GM19035 (cell line): ENCODE results near the gene DELE1.

ENCODE experiments used
- ATAC-seq: cut with Tn5 transposase; IDR thresholded peaks from one replicate; pipeline ENCODE4 v1.9.1; 2021; ENCODE audit not compliant: unreplicated experiment

DELE1 gene

DNA sequence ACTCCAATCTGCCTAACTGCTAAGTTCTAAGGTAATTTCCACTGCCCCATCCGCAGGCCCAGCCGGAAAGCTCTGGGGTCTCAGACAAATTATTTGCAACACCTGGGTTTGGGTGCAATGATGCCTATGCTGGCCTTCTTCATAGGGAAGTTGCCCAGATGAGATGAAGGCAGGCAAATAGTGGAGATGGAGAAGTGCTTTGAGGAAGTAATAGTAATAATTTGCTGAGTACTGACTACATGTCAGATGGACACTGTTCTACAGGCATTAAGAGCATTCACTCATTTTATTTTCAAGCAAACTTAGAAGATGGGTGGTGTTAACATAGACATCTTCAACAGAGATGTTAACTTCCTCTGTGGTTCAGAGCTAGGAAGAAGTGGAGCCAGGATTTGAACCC lies 30.5 kb downstream of the DELE1 start:
- ATAC-seq = no peak

DNA sequence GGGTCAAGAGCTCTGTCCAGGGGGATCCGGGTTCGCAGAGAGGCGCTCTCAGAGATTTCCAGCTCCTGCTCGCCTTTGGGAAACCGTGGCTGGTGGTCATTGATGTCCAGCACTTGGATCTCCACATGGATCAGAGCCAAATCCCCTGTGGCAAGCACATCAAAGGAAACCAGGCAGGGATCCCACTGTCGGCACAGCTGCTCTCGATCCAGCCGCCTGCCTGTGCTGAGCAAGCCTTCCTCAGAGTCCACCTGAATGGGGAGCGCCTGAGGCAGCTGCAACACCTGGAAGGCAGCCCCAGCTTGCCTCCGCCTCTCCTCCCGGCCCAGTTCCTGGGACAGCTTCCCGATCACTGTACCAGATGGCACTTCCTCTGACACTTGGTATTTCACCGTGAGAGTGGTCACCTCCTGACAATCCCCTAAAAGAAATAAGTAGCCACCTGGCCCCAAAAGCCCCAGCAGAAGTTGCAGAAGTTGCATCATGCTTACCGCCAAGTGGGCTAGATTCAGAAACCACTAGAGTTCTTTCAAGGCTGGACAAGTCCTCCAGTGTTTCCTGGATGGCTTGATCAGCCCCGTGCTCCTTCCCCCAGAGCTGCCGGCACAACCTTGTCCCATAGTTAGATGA lies 33.8 kb downstream of the DELE1 start:
- no peak for ATAC-seq

DNA sequence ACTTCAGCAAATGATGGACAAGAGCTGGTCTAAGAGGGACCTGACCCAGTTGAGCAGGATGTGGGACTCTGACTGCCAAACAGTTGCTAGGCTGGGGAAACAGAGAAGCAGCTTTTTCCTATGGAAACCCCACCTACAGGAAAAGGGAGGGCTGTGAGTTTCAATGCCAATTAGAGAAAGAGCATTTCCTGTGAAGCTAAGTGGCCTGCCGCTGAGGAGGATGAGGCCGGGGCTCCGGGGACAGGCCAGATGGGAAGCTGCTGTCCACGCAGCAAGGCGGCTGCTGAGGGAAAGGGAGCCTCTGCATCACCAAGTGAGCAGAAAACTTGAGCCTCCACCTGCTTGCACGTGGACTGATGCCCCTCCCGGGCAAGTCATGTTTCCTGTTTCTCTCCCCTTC lies 34.4 kb downstream of the DELE1 start, which contains the start of gene PCDH12:
Gene PCDH12 (minus strand): TSS at position 90 of the 400 bp plus-strand sequence. CDS start 351 bp downstream, outside the sequence.
- no peak for ATAC-seq

DNA sequence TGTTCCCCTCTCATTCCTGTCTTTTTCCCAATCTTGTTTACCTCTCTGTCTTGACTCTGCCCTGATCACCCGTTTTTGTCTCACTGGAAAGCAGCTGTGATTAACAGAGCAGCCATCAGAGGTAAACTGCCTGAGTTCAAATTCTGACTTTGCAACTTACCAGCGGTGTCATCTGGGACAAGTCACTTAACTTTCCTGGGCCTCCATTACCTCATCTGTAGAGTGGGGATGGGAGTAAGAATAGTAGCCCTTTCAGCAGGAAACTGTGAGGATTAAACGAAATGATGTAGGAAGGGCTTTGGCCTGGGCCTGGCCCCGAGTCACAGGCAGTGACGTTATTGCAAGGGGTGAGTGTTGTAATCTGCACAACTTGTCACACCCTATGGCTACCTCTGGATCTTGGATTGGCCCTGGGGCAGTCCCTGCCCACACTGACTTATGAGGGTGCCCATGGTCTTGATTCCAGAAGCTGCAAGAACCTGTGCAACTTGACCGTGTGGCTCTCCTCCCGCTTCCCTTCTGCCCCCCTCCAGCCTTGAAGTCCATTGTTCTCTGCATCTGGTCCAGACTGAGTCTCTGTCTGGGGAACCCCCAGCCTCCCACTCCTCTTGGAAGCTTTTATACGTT lies 35.0 kb downstream of the DELE1 start:
- no peak for ATAC-seq

DNA sequence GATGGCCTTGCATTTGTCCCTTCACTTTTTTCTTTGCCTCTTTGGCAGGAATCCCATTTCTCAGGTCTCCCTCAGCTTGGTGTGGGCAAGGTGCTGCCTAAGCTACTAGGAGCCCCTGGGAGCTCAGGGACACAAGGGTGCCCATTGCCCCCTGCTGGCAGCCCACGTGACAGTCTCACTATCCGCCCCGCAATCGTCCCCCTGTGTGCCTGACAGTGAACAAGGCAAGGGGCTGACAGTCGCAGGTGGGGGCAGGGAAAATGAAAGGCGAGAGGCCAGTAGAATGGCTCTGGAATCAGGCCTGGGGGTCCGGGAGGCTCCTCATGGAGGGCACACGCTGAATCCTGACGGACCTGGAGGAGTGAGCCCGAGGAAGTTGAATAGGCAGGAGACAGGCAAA lies 36.3 kb downstream of the DELE1 start:
- ATAC-seq = no peak

DNA sequence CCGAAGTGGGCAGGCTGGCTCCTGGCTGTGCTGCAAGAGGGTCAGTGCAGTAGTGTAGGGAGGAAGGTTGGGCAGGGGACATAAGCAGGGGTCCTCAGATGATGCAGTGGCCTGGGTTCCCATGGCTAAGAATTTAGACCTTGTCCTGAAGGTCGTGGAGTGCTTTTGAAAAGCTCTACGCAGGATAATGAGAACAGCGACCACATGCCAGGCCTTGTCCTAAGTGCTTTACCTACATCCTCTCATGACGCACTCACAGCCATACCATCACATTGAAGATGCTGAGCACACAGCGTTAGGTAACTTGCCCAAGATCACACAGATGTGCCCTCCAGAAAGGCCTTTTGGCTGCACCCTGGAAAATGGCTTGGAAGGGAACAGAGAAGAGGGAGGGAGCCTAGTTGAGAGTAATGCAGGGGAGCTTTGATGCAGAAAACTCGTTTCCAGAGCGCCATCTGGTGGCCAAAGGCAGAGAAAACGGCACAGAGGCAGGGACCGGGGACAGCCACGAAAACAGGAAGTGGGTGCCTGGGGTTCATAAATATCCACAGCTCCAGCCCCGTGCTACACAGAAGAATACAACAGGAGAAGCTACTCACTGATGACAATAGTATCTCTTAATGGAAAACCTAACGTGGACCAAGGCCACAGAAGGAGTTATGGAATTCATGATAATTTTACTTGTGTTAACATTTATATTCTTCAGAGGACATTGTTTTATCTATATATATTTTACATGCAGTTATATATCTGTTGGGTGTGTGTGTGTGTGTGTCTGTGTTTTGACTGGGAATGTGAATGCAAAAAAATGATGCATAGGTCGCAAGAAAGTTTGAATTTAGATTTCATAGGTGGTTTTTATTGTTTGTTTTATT lies 37.0 kb downstream of the DELE1 start:
- ATAC-seq = peak; percentile 98

DNA sequence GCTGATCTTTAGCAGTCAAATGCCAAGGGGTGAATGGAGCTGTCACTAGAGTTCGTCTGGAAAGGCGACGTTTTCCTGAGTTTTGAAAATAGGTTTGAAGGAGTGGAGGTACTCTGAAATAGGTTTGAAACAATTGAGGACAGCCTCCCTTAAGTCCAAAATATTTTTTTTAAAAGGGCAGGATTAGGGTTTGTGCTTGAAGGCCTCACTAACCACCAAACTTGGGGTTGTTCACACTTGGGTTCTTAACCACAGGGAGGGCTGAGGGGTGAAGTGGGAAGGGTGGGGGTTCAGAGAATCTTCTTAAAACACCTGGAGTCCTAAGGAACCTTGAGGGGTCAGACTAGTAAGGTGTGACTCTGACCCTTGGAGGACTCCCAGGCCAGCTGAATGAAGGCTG lies 37.8 kb downstream of the DELE1 start:
- no peak for ATAC-seq

DNA sequence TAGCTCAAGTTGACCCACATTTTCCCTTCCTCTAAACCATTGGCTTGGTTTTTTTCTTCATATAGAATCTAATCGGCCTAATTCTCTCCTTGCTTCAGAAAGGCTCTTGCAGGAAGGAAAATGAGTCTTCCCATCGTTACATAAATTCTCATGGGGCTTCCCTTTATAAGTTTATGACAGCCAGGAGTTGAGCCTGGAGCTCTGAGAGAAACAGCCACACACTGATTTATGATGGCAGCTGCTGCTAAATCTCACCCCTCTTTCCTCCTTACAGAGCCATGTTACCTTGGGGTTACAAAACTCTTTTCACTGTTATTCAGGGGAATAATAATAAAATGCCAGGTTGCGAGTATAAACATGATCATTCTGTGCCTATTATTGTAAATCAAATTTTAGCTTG lies 40.0 kb downstream of the DELE1 start:
- no peak for ATAC-seq

DNA sequence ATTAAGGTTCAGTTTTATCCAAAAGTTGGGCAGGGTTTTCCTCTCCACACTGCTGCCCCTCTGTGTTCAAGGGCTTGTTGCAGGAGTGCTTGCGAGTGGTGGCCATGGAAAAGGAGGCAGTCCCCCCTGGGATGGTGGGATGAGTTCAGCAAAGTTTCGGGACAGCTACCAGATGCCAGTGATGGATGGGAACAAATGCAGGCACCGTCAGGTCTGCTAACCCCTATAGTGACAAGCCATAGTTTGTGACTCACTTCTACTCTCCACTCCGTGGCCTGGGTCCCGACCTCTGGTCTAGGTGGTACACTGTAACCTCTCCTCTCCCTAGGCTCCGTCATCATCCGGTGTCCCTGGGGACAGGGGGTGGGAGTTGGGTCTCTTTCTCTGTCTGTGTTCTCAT lies 41.4 kb downstream of the DELE1 start:
- ATAC-seq = no peak

DNA sequence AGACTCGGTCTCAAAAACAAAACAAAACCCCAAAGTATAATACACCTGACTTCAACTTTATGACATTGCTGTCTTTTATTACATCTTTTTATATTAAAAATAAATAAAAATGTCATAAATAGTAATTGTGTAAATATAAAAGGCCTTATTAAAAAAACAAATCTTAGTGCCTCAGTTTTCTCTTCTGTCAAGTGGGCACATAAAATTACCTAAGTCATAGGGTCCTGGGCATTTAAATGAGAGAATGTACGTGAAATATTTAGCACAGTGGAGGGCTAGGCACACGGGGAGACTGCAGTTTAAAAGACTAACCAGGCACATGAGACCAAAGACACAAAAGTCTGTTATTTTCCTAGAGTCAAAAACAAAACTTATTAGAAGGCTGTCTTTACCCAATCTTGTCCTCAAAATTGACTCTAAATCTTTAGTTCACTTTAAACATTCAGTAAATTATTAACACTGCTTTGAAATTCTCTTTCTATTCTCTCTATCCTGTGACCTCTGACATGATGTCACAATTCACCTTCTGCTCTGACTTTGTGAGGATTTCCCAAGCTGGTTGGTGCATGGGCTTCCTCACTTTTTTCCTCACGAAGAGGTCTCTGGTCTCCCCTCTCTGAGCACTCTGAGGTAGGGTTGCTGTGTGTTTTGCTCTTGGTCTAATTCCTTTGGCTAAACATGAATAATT lies 42.7 kb downstream of the DELE1 start:
- no peak for ATAC-seq

DNA sequence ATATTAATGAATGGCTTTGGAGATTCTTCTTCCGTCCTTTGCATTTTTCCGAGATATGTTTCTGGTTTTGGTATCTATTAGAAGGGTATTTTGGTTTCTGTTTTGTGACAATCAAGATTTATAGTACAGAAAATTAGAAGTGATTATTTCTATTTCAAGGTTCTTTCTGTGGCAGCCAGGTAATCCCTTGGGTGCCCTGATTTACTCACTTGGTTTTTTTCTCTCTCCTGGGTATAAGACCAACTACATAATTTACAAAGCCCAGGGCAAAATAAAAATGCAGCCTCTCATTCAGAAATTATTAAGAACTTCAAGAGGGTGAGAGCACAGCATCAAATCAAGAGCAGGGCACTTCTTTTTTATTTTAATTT lies 43.3 kb downstream of the DELE1 start:
- ATAC-seq = no peak

DNA sequence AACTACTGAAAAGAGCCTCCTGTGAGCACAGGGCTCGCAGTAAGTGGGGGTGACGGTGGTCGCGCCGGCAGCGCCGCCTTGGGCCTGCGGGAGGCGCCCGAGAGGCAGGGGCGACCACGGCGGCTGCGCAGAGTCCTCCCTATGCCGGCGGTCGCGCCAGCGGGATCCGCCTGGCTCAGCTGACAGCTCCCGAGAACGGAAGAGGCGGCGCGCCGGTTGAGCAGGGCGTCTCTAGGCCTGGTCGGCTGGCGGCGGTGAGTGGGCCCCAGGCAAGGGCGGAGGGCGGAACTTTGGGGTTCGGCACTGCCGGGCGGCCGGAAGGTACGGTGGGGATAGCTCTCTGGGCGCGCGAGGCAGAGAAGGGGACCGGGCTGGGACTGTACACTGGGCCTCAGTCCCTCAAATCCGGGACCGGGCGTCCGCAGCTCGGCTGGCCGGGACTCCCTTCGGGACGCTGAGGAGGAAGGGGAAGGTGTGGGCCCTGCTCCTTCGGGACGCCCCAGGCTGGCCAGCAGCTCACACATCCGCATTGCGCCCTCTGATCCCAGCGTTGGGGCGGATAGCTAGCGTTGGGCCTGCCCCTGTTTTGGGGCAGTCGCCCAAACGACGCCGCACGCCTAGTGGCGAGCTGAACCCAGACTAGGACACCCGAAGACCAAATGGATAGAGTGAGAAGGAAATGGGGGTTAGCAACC lies 45.4 kb downstream of the DELE1 start, which contains the start of gene RNF14:
Gene RNF14 (plus strand): TSS at position 192 of the 695 bp plus-strand sequence. CDS start 4,484 bp downstream, outside the sequence.
- peak; percentile 90 for ATAC-seq

DNA sequence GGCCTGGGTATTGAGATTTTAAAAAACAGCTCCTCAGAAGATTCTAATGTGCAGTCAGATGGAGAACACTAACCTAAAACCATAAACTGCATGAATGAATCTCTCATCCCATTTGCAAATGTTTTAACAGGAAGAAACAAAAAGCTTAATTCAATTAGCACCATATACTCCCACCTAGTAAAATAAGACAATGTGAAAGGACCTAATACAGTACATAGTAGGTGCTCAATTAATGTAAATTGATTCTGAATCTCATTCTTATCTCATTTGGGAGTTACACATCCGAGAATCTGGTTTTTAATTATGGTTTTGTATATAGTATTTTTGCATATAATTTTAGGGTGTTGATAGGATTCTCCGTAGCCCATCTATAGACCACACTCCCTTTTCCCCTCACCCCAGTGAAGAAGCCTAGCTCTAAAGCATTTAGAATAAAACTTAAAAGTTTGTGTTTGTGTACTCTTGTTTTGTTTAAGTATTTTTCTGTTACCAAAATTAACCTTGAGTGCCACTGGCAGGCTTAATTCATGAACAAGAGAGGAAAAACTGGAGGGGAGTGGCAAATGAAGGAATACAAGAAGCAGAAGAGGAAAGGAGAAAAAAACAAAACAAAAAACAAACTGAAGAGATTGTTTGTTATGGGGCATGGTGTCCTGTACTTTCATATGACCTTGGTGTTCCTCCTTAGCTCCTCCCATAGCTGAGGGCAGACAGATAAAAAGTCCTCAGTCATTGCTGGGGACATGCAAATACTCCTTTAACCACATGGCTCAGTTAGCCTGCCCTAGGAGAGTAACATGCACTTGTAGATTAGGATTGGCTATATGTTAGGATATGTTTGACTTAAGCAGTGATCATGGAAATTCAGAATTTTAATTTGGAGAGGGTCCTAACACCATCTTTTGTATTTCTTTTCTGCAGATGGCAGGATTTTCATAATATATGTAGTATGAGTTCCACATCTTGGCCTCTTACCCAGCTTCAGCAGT lies 46.4 kb downstream of the DELE1 start:
- ATAC-seq = peak; percentile 49

DNA sequence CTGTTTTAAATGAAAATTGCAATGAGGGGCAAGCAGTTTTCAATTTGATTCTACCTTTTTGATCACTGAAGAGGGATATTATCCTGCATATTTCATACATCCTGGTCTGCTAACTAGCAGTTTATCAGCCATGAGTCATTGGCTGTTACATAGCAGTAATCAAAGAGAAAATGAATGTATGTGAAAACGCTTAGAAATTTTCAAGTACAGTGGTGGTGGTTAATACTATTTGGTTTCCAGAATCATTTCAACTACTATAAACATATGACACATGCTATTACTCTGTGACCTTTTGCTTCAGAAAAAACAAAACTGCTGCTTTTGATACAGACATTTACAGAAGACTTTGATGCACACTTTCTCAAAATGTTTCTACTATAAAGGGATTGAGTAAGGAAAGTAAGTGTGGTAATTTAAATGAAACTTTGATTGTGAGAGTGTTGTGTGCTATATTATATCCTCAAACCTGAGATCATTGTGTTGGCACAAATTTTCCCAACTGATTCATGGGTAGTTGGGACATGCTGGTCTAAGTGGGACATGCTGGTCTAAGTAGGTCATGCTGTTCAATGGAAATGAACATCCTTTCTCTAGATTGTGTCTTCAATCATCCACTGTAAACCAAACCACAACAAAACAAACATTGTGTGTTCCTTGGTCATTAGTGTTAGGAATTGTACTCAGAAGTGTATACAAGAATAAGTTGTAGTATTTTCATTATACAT lies 50.4 kb downstream of the DELE1 start:
- no peak for ATAC-seq

DNA sequence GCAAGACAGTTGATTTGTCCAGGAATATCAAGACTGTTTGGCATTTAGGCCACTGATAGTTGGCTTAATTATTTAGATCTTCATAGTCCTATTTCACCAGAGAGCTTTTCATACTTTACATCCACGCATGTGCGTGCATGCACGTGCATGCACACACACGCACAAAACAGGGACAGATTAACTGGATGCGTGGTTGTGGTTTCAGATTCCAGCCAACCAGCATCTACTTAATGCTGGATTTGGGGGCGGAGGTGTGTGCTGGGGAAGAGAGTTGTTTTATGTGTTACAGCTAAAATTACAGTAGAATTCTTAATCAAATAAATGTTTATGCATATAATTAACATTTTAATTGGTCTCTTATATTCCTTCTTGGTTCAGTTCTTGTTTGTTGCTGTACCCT lies 52.5 kb downstream of the DELE1 start:
- ATAC-seq = no peak

DNA sequence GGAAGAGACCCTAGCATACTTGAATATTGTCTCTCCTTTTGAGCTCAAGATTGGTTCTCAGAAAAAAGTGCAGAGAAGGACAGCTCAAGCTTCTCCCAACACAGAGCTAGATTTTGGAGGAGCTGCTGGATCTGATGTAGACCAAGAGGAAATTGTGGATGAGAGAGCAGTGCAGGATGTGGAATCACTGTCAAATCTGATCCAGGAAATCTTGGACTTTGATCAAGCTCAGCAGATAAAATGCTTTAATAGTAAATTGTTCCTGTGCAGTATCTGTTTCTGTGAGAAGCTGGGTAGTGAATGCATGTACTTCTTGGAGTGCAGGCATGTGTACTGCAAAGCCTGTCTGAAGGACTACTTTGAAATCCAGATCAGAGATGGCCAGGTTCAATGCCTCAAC lies 54.7 kb downstream of the DELE1 start:
- no peak for ATAC-seq

DNA sequence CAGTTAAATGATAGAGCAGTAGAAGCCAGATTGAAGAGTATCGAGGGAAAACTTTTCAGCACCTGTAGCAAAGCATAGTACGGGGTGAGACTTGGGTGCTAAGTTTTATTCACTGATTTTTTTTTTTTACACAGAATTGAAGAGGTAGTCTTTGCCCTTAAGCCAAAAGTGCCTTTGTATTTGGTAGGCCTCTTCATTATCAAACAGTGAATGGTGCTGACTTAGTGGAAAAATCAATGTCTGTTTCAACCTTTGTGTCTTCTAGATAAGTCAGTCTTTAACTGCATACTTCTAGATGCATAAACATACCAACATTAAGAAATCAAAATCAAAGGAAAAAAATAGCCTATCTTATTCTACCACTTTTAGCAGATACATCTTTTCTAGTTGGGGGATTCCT lies 59.0 kb downstream of the DELE1 start:
- ATAC-seq = no peak

DNA sequence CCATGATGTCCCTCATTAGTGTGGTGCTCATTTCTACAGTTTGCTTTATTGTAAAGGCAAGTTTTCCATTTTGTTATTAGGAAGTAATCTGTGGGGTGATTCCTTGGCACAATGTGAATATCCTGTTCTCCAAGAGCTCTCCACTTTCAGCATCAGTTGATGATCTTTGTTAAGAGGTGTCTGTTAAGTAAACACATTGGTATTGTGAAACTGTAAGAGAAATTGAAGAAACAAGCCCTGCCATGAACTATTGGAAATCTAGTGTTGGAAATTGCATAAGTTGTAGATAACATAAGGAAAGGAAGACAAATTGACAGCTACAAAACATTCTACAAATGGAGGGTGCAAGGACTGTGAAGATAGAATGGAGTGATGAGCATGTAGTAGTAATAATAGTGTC lies 62.4 kb downstream of the DELE1 start:
- ATAC-seq = no peak

DNA sequence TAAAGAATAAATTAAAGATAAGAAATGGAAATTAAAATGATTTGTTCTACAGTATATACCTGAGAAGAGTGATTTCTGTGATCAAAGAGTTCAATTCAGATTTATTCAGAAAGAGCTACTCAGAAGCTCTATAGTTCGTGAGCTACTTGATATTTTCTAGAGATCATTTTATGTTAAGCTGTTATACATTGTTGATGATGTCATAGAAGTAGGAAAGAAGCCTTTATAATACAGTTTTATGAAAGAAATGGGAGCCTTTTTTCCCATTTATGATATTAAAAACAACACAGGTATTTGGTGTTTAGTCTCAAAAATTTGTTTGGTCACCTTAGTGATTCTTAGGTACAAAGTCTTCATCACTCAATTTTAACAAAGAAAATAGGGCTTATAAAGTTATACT lies 66.0 kb downstream of the DELE1 start:
- ATAC-seq = no peak
